Heart right ventricle (tissue), 16 donors: ENCODE data around the gene KCP. TPM values are rescaled to one million over a fixed set of nuclear protein-coding genes. Genes with fewer than 3 reads are reported as not detected.

ENCODE experiments used
- ATAC-seq, 8 donors: fragments of 200-7000 bp; cut with Tn5 transposase; one replicate each; pipeline ENCODE4 v1.9.1; 2020; ENCODE audit warnings: mild to moderate bottlenecking in 8 of 8, moderate library complexity in 8 of 8, moderate number of reproducible peaks in 1 of 8
- DNase-seq, 2 donors: peaks; one replicate each; pipeline ENCODE4 v3.0.0-alpha.2; 2020
- H3K27ac ChIP-seq, 10 donors: fragments of 200-600 bp; sonication (generic) in 2 of 10; one replicate each; pipeline versions ENCODE4 v1.5.0 to v1.8.0; 2020 to 2022; ENCODE audit warnings: mild to moderate bottlenecking in 3 of 10
- H3K27me3 ChIP-seq, 7 donors: fragments of 200-600 bp; one replicate each; pipeline ENCODE4 v1.8.0; 2021 to 2022; ENCODE audit warnings: mild to moderate bottlenecking in 2 of 7
- H3K36me3 ChIP-seq, 9 donors: fragments of 200-600 bp; sonication (generic) in 1 of 9; one replicate each; pipeline versions ENCODE4 v1.5.0 to v1.8.0; 2020 to 2022; ENCODE audit warnings: mild to moderate bottlenecking in 2 of 9
- H3K4me1 ChIP-seq, 9 donors: fragments of 200-600 bp; sonication (generic) in 1 of 9; one replicate each; pipeline versions ENCODE4 v1.5.0 to v1.8.0; 2020 to 2022; ENCODE audit warnings: mild to moderate bottlenecking in 4 of 9
- H3K4me3 ChIP-seq, 10 donors: fragments of 200-600 bp; sonication (generic) in 2 of 10; one replicate each; pipeline versions ENCODE4 v1.5.0 to v1.8.0; 2020 to 2022; ENCODE audit warnings: mild to moderate bottlenecking in 7 of 10, moderate library complexity in 2 of 10
- H3K9me3 ChIP-seq, 11 donors: fragments of 200-600 bp in 10 of 11; sonication (generic) in 2 of 11; one replicate each; pipeline versions ENCODE4 v1.5.0 to v1.8.0; 2013 to 2022; ENCODE audit warnings: mild to moderate bottlenecking in 2 of 11, control low read depth in 1 of 11, moderate library complexity in 1 of 11
- WGBS, 2 donors: extraction: QIAGEN DNeasy Blood & Tissue Kit; methylation state at CpG; one replicate each; pipeline ENCODE4 v1.1.7; 2013; ENCODE audit warnings: inconsistent platforms in 1 of 2; 5-methylcytosine and 5-hydroxymethylcytosine counted together
- intact Hi-C, 10 donors: fragments of 100-400 bp; cut with DNase I; formaldehyde crosslinking; loops; one replicate each; pipeline versions ENCODE4 v1.11.1 to v1.14.2; 2022
- polyA plus RNA-seq, 2 donors: library from polyadenylated mRNA; stranded (reverse); fragments of 200-250 nt; gene quantifications; one replicate each; pipeline ENCODE4 v1.2.3, GENCODE V29; 2013
- total RNA-seq, 10 donors: library from RNA; stranded (reverse); fragmentation: NEBNext Ultra II Directional in 3 of 10; extraction: Animal tissue kit (Norgen Biotek cat#: 25700) in 3 of 10; gene quantifications; one replicate each; pipeline versions ENCODE4 v1.2.1 to v1.2.4, GENCODE V29; 2021 to 2023
- TF ChIP-seq, protein P1 (sequence below), 9 donors: fragments of 200-600 bp; sonication (generic) in 2 of 9; IDR thresholded peaks; one replicate each; pipeline versions ENCODE4 v1.5.0 to v1.8.0; 2021 to 2022; ENCODE audit warnings: antibody characterized with exemption in 9 of 9, mild to moderate bottlenecking in 5 of 9, moderate library complexity in 1 of 9
- donor health status: Arrhythmogenic right ventricular cardiomyopathy.
- donor health status: ischemic (EF 13 %, LVEDD 7.1; RV severe dilation, severe dysfunction).
- donor health status: healthy with polysubstance abuse.
- donor health status: DM: no; HTN: yes; CAD: no.
- donor health status: DM: no; HTN: no; CAD: no.
- donor health status: ischemic (EF 25% LVEDD 6.9; RV normal size, moderate dysfunction).
- donor health status: ischemic (EF 25% LVEDD 5.7; RV mildly dilated, moderate dysfunction).
- donor health status: healthy.
- donor health status: DM: yes; HTN: yes; CAD: no.
- donor health status: Ischemic cardiomyopathy.
- donor health status: ischemic (EF 35%, LVEDD 5.7; RV mildly dilated, moderate dysfunction).
- donor health status: nonischemic (EF 11% LVEDD 7.7; RV severe dilation, severe dysfunction).
- donor health status: DM: yes; HTN: yes; CAD: no.
- donor health status: PGD.
- donor health status: ischemic (EF 29% LVEDD 5.4; RV normal size, mild dysfunction).
- donor health status: nonischemic (EF 23%, LVEDD 6.1; RV moderate dilation, normal function).

KCP gene
- total and polyA plus RNA-seq, 12 donors: 0.09 to 0.44 (median 0.27) TPM

DNA sequence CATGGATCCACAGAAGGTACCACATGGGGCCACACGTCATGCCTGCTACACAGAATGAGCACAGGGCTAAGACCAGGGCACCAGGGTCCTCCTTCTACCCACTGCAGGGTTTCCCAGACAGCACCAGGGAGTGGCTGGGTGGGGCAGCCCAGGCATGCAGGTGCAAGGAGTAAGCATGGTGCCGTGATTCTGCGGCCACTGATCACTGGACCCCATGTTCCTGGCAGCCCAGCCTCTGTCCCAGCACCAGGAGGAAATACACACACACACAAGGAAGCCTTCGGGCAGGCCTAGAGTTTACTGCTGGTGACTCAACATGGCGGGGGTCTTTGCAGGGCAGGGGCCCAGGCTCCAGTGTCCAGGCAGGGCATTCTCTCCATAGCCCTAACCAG is 33.9 kb downstream of the KCP start:
- 91 to 92% methylated on average over 5 of the region's 5 CpGs for WGBS, 2 donors
- intact Hi-C loops: loop anchor here in 1 of 10 donors (10.0 kb wide), 1 partner anchor 142 kb away; the partner anchor contains the start of gene CALU
- H3K27ac ChIP-seq: no peak overlapping the region
- TF ChIP-seq, protein P1, sequence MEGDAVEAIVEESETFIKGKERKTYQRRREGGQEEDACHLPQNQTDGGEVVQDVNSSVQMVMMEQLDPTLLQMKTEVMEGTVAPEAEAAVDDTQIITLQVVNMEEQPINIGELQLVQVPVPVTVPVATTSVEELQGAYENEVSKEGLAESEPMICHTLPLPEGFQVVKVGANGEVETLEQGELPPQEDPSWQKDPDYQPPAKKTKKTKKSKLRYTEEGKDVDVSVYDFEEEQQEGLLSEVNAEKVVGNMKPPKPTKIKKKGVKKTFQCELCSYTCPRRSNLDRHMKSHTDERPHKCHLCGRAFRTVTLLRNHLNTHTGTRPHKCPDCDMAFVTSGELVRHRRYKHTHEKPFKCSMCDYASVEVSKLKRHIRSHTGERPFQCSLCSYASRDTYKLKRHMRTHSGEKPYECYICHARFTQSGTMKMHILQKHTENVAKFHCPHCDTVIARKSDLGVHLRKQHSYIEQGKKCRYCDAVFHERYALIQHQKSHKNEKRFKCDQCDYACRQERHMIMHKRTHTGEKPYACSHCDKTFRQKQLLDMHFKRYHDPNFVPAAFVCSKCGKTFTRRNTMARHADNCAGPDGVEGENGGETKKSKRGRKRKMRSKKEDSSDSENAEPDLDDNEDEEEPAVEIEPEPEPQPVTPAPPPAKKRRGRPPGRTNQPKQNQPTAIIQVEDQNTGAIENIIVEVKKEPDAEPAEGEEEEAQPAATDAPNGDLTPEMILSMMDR (IDR thresholded peaks at IDR 0.05): no peak
- no peaks in the 10 kb centered on the region for H3K9me3 ChIP-seq
- no peaks in the 10 kb centered on the region for H3K36me3 ChIP-seq
- no peak for DNase-seq
- no peak overlapping the region for H3K4me3 ChIP-seq
- no peak for ATAC-seq
- peaks cover 0 to 9% (median 0%) of the 10 kb centered on the region in 9 donors for H3K4me1 ChIP-seq
- no peaks in the 10 kb centered on the region for H3K27me3 ChIP-seq

DNA sequence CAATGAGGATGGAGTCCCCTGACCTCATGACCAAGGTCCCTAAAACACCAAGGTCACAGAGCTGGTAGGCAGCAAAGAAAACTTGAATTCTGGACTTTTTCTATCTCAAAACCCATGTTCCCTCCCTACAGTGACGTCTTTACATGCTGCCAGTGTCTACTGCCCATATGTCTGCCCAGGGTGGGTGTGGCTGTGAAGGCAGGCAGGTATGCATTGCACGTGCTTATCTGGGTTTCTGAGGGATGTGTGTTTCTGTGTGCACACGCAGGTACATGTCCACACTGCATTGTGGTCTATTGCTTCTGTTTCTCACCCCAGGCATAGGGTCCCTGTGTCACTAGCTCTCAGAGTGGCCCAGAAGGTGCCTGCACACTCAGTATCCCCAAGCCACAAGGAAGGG is 34.4 kb downstream of the KCP start:
- intact Hi-C loops: loop anchor here in 1 of 10 donors (10.0 kb wide), 1 partner anchor 141 kb away; the partner anchor contains the start of gene CALU
- TF ChIP-seq, protein P1 (IDR thresholded peaks at IDR 0.05): no peak
- peaks cover 0 to 9% (median 0%) of the 10 kb centered on the region in 9 donors for H3K4me1 ChIP-seq
- no peak overlapping the region for H3K27ac ChIP-seq
- H3K4me3 ChIP-seq: no peak overlapping the region
- H3K27me3 ChIP-seq: no peaks in the 10 kb centered on the region
- no peaks in the 10 kb centered on the region for H3K36me3 ChIP-seq
- no peaks in the 10 kb centered on the region for H3K9me3 ChIP-seq
- DNase-seq (no peak), ATAC-seq (no peak)
- 79% methylated on average over 3 of the region's 3 CpGs for WGBS, 2 donors

DNA sequence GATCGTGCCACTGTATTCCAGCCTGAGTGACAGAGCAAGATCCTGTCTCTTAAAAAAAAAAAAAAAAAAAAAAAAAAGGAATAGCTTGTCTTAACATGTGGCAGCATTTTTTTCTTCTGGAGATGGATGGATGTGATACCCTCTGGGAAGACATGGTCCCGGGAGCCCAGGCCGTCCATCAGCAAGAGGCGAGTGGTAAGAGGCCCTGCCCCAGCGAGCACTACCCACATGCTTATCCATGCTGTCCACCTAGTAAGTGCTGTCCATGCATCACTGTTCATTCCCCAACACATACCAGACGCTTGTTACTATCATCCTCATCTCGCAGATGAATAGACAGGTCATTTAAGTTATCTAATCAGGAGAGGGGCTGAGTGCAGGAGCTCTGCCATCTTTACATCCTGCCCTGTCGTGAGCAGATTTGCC is 35.0 kb downstream of the KCP start:
- TF ChIP-seq, protein P1 (IDR thresholded peaks at IDR 0.05): no peak
- WGBS, 2 donors: 72 to 73% methylated on average over 8 of the region's 8 CpGs
- intact Hi-C loops: loop anchor here in 1 of 10 donors (10.0 kb wide), 1 partner anchor 141 kb away; the partner anchor contains the start of gene CALU
- peaks cover 0 to 9% (median 0%) of the 10 kb centered on the region in 9 donors for H3K4me1 ChIP-seq
- H3K36me3 ChIP-seq: no peaks in the 10 kb centered on the region
- ATAC-seq (no peak), DNase-seq (no peak)
- no peak overlapping the region for H3K27ac ChIP-seq
- H3K27me3 ChIP-seq: peaks cover 0 to 4% (median 0%) of the 10 kb centered on the region in 7 donors
- H3K4me3 ChIP-seq: no peak overlapping the region
- H3K9me3 ChIP-seq: no peaks in the 10 kb centered on the region

DNA sequence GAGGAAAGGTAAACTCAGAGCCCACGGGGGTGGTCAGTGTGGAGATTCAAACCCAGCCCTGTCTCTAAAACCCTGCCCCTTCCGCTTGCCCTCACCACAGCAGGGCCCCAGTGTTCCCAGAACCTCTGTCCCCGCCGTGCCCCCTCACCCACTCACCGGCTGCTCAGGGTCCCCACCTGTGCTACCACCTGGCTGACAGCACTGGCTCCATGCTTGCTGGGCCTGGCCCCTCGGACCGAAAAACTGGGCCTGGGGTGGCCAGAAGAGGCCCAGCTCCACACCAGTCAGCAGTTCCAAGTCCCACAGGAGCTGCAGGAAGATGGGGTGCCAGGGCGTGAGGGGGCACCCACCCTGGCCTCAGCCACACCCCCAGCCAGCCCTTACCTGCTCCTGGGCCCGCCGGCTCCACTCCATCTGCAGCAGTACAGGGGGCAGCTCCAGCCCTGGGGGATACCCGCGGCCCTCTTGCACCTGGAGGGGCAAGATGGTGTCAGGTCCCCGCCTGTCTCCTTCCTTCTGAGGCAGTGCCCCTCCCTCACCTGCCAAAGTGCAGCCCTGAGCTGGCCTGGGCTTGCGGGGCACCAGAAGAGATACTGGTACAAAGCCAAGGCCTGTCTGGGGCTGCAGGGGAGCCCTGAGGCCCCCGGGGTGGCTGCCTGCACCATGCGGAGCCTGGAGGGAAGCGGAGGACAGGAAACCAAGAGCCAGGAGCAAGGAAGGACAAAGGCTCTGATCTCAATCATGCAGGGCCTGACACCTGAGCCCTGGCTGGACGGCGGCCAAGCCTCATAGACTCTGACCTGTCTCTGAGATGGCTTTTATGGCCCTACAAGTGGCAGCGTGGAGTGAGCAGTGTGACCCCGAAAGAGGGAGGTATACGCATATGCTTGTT is 36.1 kb downstream of the KCP start:
- H3K27ac ChIP-seq: no peak overlapping the region
- no peak overlapping the region for H3K4me3 ChIP-seq
- intact Hi-C loops: loop anchor here in 1 of 10 donors (10.0 kb wide), 1 partner anchor 140 kb away; the partner anchor contains the start of gene CALU
- peaks cover 0 to 16% (median 0%) of the 10 kb centered on the region in 7 donors for H3K27me3 ChIP-seq
- ATAC-seq (no peak), DNase-seq (no peak)
- TF ChIP-seq, protein P1 (IDR thresholded peaks at IDR 0.05): no peak
- H3K4me1 ChIP-seq: peaks cover 0 to 17% (median 6%) of the 10 kb centered on the region in 9 donors
- H3K9me3 ChIP-seq: no peaks in the 10 kb centered on the region
- WGBS, 2 donors: 83 to 86% methylated on average over 22 of the region's 22 CpGs
- no peaks in the 10 kb centered on the region for H3K36me3 ChIP-seq
